ENCODE results near the gene ZNG1F. TPM values are rescaled to one million over a fixed set of nuclear protein-coding genes. Genes with fewer than 3 reads are reported as not detected.
"Not testable (repeated sequence)": the region's sequence is repeated elsewhere in the genome, so short reads cannot be mapped to it uniquely, and the experiment has no call there.

ZNG1F gene
- total and polyA plus RNA-seq, 4 experiments from 2014 or later = 3.7 to 9.7 (median 5.9) TPM

DNA sequence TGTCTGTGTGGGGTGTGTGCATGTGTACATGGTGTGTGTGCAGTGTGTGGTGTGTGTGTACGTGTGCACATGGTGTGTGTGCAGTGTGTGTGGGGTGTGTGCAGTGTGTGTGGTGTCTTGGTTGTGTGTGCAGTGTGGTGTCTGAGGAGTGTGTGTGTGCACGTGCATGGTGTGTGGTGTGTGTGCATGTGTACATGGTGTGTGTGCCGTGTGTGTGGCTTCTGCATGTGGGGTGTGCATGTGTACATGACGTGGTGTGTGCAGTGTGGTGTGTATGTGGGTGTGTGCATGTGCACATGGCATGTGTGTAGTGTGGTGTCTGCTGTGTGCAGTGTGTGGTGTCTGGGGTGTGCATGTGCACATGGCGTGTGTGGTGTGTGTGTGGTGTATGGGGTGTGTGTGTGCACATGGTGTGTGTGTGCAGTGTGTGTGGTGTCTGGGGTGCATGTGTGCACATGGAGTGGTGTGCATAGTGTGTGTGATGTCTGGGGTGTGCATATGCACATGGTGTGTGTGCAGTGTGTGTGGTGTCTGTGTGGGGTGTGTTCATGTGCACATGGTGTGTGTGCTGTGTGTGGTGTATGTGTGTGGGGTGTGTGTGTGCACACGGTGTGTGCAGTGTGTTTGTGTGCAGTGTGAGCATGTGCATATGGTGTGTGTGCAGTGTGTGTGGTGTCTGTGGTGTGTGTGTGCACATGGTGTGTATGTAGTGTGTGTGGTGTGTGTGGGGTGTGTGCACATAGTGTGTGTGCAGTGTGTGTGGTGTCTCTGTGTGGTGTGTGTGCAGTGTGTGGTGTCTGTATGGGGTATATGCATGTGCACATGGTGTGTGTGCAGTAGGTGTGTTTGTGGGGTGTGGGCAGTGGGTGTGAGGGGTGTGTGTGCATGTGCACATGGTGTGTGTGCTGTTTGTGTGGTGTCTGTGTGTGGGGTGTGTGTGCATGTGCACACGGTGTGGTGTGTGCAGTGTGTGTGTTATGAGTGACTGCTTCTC lies 40.6 kb upstream of the ZNG1F start:
- H3K36me3 ChIP-seq (ENCODE audit: insufficient read depth, low read length) = no peaks in the 10 kb centered on the region
- peak in 1 of 5 donors; percentile 51 for DNase-seq
- no peaks in the 10 kb centered on the region for H3K9me3 ChIP-seq (ENCODE audit: control insufficient read depth in 1 of 2, low read length in 2 of 2)
- H3K9me3 Mint-ChIP-seq = peaks cover 0 to 5% (median 0%) of the 10 kb centered on the region in 8 donors
- H3K36me3 Mint-ChIP-seq = no peaks in the 10 kb centered on the region
- H3K4me3 Mint-ChIP-seq = no peak overlapping the region
- no peaks in the 10 kb centered on the region for H3K4me1 Mint-ChIP-seq
- ChIA-PET CTCF (ENCODE audit: partially characterized antibody) (no interaction called here), POLR2A (ENCODE audit: partially characterized antibody) (no interaction called here)
- no peak overlapping the region for H3K4me3 ChIP-seq (ENCODE audit: low read length in 2 of 2)
- peaks cover 0 to 2% of the 10 kb centered on the region in 2 donors for H3K27me3 Mint-ChIP-seq
- H3K27ac ChIP-seq (ENCODE audit: low read depth, low read length) = no peak overlapping the region
- no peaks in the 10 kb centered on the region for H3K27me3 ChIP-seq (ENCODE audit: insufficient read depth, low read length)
- no peak overlapping the region for H3K27ac Mint-ChIP-seq
- no peaks in the 10 kb centered on the region for H3K4me1 ChIP-seq (ENCODE audit: insufficient read depth, low read length)
- intact Hi-C loops (cut with micrococcal nuclease) = no loop called here

DNA sequence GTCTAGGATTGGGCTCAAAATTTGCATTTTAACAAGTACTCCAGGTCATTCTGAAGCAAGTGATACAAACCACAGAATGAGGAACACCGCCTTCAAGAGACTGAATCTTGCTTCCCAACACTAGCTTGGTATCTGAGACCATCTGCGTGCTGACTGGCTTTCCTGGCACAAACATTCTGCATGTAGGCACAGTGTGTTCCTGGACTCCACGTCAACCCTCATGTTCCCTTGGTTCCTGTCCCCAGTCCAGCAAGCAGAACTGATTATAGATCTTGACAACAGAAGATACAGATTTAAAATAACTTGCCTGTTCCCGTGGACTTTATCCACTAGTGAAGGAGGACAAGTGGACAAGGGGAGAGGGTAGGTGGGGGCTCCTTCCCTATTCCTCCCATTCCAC lies 30.7 kb upstream of the ZNG1F start:
- H3K9me3 Mint-ChIP-seq; H3K27me3 Mint-ChIP-seq; intact Hi-C loops (cut with micrococcal nuclease); DNase-seq; H3K9me3 ChIP-seq (ENCODE audit: control insufficient read depth in 1 of 2, low read length in 2 of 2); H3K4me1 Mint-ChIP-seq; H3K4me3 Mint-ChIP-seq; CTCF ChIA-PET (ENCODE audit: partially characterized antibody); H3K27ac Mint-ChIP-seq; H3K27me3 ChIP-seq (ENCODE audit: insufficient read depth, low read length); POLR2A ChIA-PET (ENCODE audit: partially characterized antibody); H3K36me3 ChIP-seq (ENCODE audit: insufficient read depth, low read length); H3K36me3 Mint-ChIP-seq; H3K4me3 ChIP-seq (ENCODE audit: low read length in 2 of 2); H3K4me1 ChIP-seq (ENCODE audit: insufficient read depth, low read length); H3K27ac ChIP-seq (ENCODE audit: low read depth, low read length): not testable (repeated sequence)

DNA sequence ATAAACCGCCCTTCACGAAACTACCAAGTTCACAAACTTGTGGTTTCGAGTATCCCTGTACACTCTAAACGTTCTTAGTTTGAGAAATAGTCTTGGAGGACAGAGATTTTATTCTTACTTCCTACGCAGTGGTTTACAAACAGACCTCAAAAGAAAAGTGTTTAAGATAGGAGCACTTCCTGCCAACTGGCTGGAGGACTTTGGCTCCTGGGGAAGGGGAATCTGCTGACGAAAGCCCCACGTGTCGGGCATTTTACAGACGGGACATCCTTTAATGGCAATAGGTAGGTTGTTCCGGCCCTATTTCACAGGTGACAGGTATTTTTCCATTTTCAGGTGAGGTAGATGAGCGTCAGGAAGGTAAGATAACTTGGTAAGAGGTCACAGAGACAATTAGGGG lies 678 bp downstream of the ZNG1F start:
- H3K27me3 ChIP-seq (ENCODE audit: insufficient read depth, low read length); intact Hi-C loops (cut with micrococcal nuclease); CTCF ChIA-PET (ENCODE audit: partially characterized antibody); H3K4me1 ChIP-seq (ENCODE audit: insufficient read depth, low read length); H3K9me3 Mint-ChIP-seq; H3K36me3 ChIP-seq (ENCODE audit: insufficient read depth, low read length); H3K36me3 Mint-ChIP-seq; H3K9me3 ChIP-seq (ENCODE audit: control insufficient read depth in 1 of 2, low read length in 2 of 2); H3K27ac ChIP-seq (ENCODE audit: low read depth, low read length); H3K4me3 ChIP-seq (ENCODE audit: low read length in 2 of 2); H3K4me3 Mint-ChIP-seq; POLR2A ChIA-PET (ENCODE audit: partially characterized antibody); H3K27ac Mint-ChIP-seq; DNase-seq; H3K27me3 Mint-ChIP-seq; H3K4me1 Mint-ChIP-seq: not testable (repeated sequence)

GRCh38 chr9:41174994-41175393 lies 14.1 kb downstream of the ZNG1F start:
- H3K36me3 ChIP-seq (ENCODE audit: insufficient read depth, low read length); H3K27me3 ChIP-seq (ENCODE audit: insufficient read depth, low read length); H3K27ac Mint-ChIP-seq; H3K4me3 Mint-ChIP-seq; H3K4me1 ChIP-seq (ENCODE audit: insufficient read depth, low read length); intact Hi-C loops (cut with micrococcal nuclease); H3K4me3 ChIP-seq (ENCODE audit: low read length in 2 of 2); H3K27me3 Mint-ChIP-seq; H3K4me1 Mint-ChIP-seq; H3K27ac ChIP-seq (ENCODE audit: low read depth, low read length); CTCF ChIA-PET (ENCODE audit: partially characterized antibody); POLR2A ChIA-PET (ENCODE audit: partially characterized antibody); H3K36me3 Mint-ChIP-seq; H3K9me3 Mint-ChIP-seq; DNase-seq; H3K9me3 ChIP-seq (ENCODE audit: control insufficient read depth in 1 of 2, low read length in 2 of 2): not testable (repeated sequence)

DNA sequence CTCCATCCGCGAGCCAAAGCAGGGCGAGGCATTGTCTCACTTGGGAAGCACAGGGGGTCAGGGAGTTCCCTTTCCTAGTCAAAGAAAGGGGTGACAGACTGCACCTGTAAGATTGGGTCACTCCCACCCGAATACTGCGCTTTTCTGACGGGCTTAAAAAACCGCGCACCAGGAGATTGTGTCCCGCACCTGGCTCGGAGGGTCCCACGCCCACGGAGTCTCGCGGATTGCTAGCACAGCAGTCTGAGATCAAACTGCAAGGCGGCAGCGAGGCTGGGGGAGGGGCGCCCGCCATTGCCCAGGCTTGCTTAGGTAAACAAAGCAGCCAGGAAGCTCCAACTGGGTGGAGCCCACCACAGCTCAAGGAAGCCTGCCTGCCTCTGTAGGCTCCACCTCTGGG lies 39.0 kb downstream of the ZNG1F start:
- CTCF ChIA-PET (ENCODE audit: partially characterized antibody); H3K4me3 Mint-ChIP-seq: not testable (repeated sequence)

DNA sequence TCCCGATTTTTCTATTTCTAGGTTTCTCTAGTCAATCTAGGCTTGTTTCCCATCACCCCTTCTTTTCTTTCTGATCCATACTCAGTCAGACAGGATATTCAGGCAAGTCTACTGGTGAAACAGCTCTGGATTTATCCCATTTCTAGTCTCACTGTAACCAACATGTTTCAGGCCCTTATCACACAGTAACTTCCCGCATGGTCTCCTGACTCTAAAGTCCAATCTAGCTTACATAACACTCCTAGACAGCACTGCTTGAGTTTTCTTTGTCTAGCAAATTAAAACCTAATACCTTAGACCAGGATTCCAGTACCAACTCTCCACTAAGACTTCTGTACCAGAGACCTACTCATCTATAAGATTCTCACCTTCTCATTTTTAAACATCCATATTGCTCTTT lies 47.2 kb downstream of the ZNG1F start:
- H3K9me3 Mint-ChIP-seq; CTCF ChIA-PET (ENCODE audit: partially characterized antibody); H3K27ac Mint-ChIP-seq; H3K27me3 Mint-ChIP-seq; POLR2A ChIA-PET (ENCODE audit: partially characterized antibody); H3K27me3 ChIP-seq (ENCODE audit: insufficient read depth, low read length); H3K4me3 Mint-ChIP-seq; H3K4me1 Mint-ChIP-seq; DNase-seq; H3K4me1 ChIP-seq (ENCODE audit: insufficient read depth, low read length); intact Hi-C loops (cut with micrococcal nuclease); H3K36me3 ChIP-seq (ENCODE audit: insufficient read depth, low read length); H3K27ac ChIP-seq (ENCODE audit: low read depth, low read length); H3K9me3 ChIP-seq (ENCODE audit: control insufficient read depth in 1 of 2, low read length in 2 of 2); H3K4me3 ChIP-seq (ENCODE audit: low read length in 2 of 2); H3K36me3 Mint-ChIP-seq: not testable (repeated sequence)

More for the DNA sequence above, 39.0 kb downstream of the ZNG1F start:
- H3K36me3 Mint-ChIP-seq; POLR2A ChIA-PET (ENCODE audit: partially characterized antibody); H3K27me3 ChIP-seq (ENCODE audit: insufficient read depth, low read length); H3K27ac ChIP-seq (ENCODE audit: low read depth, low read length); H3K36me3 ChIP-seq (ENCODE audit: insufficient read depth, low read length); H3K27me3 Mint-ChIP-seq; intact Hi-C loops (cut with micrococcal nuclease); H3K9me3 Mint-ChIP-seq; H3K9me3 ChIP-seq (ENCODE audit: control insufficient read depth in 1 of 2, low read length in 2 of 2); H3K4me1 ChIP-seq (ENCODE audit: insufficient read depth, low read length); H3K4me3 ChIP-seq (ENCODE audit: low read length in 2 of 2); H3K4me1 Mint-ChIP-seq; H3K27ac Mint-ChIP-seq: not testable (repeated sequence)
- peak in 1 of 5 donors; percentile 7 for DNase-seq

DNA sequence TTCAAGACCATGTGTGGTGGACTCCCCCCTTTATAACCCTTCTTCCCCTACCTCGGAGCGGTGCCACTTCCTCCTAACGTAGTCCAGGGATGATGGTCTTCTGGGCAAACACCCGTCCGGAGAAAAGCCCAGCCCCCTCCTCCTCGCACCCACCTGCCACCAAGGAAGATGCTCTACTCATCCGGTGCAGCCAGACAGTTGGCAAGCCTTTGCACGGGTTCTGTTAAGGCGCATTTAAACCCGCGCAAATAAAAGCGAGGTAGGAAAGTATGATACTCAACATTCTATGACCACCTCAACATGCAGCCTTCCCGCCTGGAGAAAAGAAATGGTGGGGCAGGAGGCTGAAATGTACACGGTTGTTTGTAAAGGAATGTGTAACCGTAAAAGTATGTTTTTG lies 60.5 kb downstream of the ZNG1F start, which contains the start of gene FOXD4L6:
FOXD4L6 (minus strand) TSS at position 101 of the 400 bp plus-strand sequence. CDS start 298 bp downstream, outside the sequence.
- H3K27ac ChIP-seq (ENCODE audit: low read depth, low read length); H3K9me3 Mint-ChIP-seq; DNase-seq; H3K4me3 Mint-ChIP-seq; H3K4me3 ChIP-seq (ENCODE audit: low read length in 2 of 2); H3K27me3 Mint-ChIP-seq; POLR2A ChIA-PET (ENCODE audit: partially characterized antibody); CTCF ChIA-PET (ENCODE audit: partially characterized antibody); H3K36me3 ChIP-seq (ENCODE audit: insufficient read depth, low read length); intact Hi-C loops (cut with micrococcal nuclease); H3K4me1 ChIP-seq (ENCODE audit: insufficient read depth, low read length); H3K27ac Mint-ChIP-seq; H3K4me1 Mint-ChIP-seq; H3K9me3 ChIP-seq (ENCODE audit: control insufficient read depth in 1 of 2, low read length in 2 of 2); H3K36me3 Mint-ChIP-seq; H3K27me3 ChIP-seq (ENCODE audit: insufficient read depth, low read length): not testable (repeated sequence)
